H1 (cell line): ENCODE measurements around the gene MMP25. TPM values are rescaled to one million over a fixed set of nuclear protein-coding genes. Genes with fewer than 3 reads are reported as not detected.
A peak's percentile ranks its signal among the peaks of the same experiment; 100 is the strongest.

Source experiments
- CTCF ChIA-PET: fragments of 300-600 bp; sonication (Branson Sonifier 250); formaldehyde crosslinking; loops from one replicate; lab custom pipeline; 2021; ENCODE audit not compliant: partially characterized antibody; lab: Charles Lee
- POLR2A ChIA-PET: fragments of 300-600 bp; sonication (Branson Sonifier 250); formaldehyde crosslinking; loops from one replicate; lab custom pipeline; 2021; ENCODE audit warnings: inconsistent platforms; ENCODE audit not compliant: partially characterized antibody; lab: Charles Lee
- DNase-seq, 2 experiments: peaks; one replicate each; pipeline versions ENCODE4 v3.0.0 to v3.0.0-alpha.2; 2010 to 2022; ENCODE audit warnings: low spot score in 2 of 2, low read depth in 1 of 2, mixed read lengths in 1 of 2
- FAIRE-seq: peaks from 2 replicates; lab custom pipeline; 2011; peaks lifted over from hg19 to GRCh38; lab: Jason Lieb, UNC
- H2AFZ ChIP-seq: 2 replicates; pipeline ENCODE4 v1.8.1; 2012; ENCODE audit warnings: low read length, inconsistent platforms
- H2AK5ac ChIP-seq: 2 replicates; pipeline ENCODE4 v1.6.1; 2013; ENCODE audit warnings: low read depth, low read length
- H2BK120ac ChIP-seq: replicated peaks from 2 replicates; pipeline ENCODE3; 2013; ENCODE audit warnings: low read depth, low read length, inconsistent platforms
- H2BK12ac ChIP-seq: 2 replicates; pipeline ENCODE4 v1.6.1; 2013; ENCODE audit warnings: low read depth, low read length
- H2BK15ac ChIP-seq: 2 replicates; pipeline ENCODE4 v1.6.1; 2013; ENCODE audit warnings: low read length
- H2BK20ac ChIP-seq: 2 replicates; pipeline ENCODE4 v1.6.1; 2013; ENCODE audit warnings: low read length
- H2BK5ac ChIP-seq: 2 replicates; pipeline ENCODE4 v1.6.1; 2013; ENCODE audit warnings: low read depth, low read length
- H3K14ac ChIP-seq: 2 replicates; pipeline ENCODE4 v1.6.1; 2013; ENCODE audit warnings: inconsistent platforms; ENCODE audit not compliant: insufficient read length
- H3K18ac ChIP-seq: 2 replicates; pipeline ENCODE4 v1.6.1; 2013; ENCODE audit warnings: low read length; ENCODE audit errors: extremely low read depth
- H3K23ac ChIP-seq: 2 replicates; pipeline ENCODE4 v1.6.1; 2013; ENCODE audit warnings: inconsistent platforms; ENCODE audit not compliant: insufficient read length
- H3K23me2 ChIP-seq: 2 replicates; pipeline ENCODE4 v1.6.1; 2013; ENCODE audit warnings: low read depth, low read length
- H3K27ac ChIP-seq: 2 replicates; pipeline ENCODE4 v1.6.1; 2011; ENCODE audit warnings: low read depth, low read length, inconsistent platforms
- H3K27me3 ChIP-seq, 4 experiments: replicated peaks in 1 of 4; 1 replicate in 1 of 4; 2 replicates in 3 of 4; pipeline versions ENCODE4 v1.6.1 to v1.8.1; 2011 to 2013; ENCODE audit warnings: low read length in 3 of 4, mild to moderate bottlenecking in 3 of 4, inconsistent platforms in 2 of 4, mixed read lengths in 2 of 4, moderate library complexity in 1 of 4; ENCODE audit not compliant: control insufficient read depth in 3 of 4, insufficient read depth in 3 of 4; ENCODE audit errors: extremely low read depth in 1 of 4
- H3K36me3 ChIP-seq, 4 experiments: 2 replicates each; pipeline versions ENCODE4 v1.6.1 to v1.8.1; 2011 to 2013; ENCODE audit warnings: mild to moderate bottlenecking in 4 of 4, low read length in 3 of 4, moderate library complexity in 2 of 4, control low read depth in 1 of 4, inconsistent platforms in 1 of 4; ENCODE audit not compliant: insufficient read depth in 4 of 4, control insufficient read depth in 2 of 4
- H3K4ac ChIP-seq: replicated peaks from 2 replicates; pipeline ENCODE3; 2013; ENCODE audit warnings: low read length, low read depth, mixed read lengths, inconsistent platforms; ENCODE audit not compliant: insufficient read length
- H3K4me1 ChIP-seq, 4 experiments: replicated peaks in 1 of 4; 1 replicate in 1 of 4; 2 replicates in 3 of 4; pipeline versions ENCODE4 v1.6.1 to v1.8.1; 2011 to 2013; ENCODE audit warnings: low read length in 3 of 4, inconsistent platforms in 2 of 4, mixed read lengths in 1 of 4; ENCODE audit not compliant: insufficient read depth in 4 of 4, control insufficient read depth in 3 of 4
- H3K4me2 ChIP-seq, 2 experiments: 2 replicates each; pipeline versions ENCODE4 v1.6.1 to v1.8.1; 2011 to 2013; ENCODE audit warnings: low read depth in 2 of 2, low read length in 2 of 2, control low read depth in 1 of 2, inconsistent platforms in 1 of 2, mild to moderate bottlenecking in 1 of 2; ENCODE audit not compliant: insufficient read depth in 1 of 2
- H3K4me3 ChIP-seq, 4 experiments: fragments of 200-600, 300-600 bp in 1 of 4; sonication (generic), shearing (Covaris generic), sonication (Bioruptor Twin) in 1 of 4; 2 replicates each; pipeline versions ENCODE4 v1.5.1 to v1.8.1; 2011 to 2016; ENCODE audit warnings: low read length in 4 of 4, low read depth in 3 of 4, control low read depth in 2 of 4, inconsistent platforms in 2 of 4, mild to moderate bottlenecking in 2 of 4, mixed read lengths in 1 of 4, moderate library complexity in 1 of 4; ENCODE audit not compliant: insufficient read depth in 2 of 4; ENCODE audit errors: extremely low read depth in 1 of 4
- H3K56ac ChIP-seq: replicated peaks from 2 replicates; pipeline ENCODE3; 2013; ENCODE audit warnings: low read depth, mild to moderate bottlenecking, mixed read lengths, low read length, inconsistent platforms; ENCODE audit not compliant: insufficient read length
- H3K79me1 ChIP-seq: 2 replicates; pipeline ENCODE4 v1.6.1; 2013; ENCODE audit warnings: low read depth, low read length, control low read depth
- H3K79me2 ChIP-seq, 2 experiments: 2 replicates each; pipeline versions ENCODE4 v1.6.1 to v1.8.1; 2012 to 2013; ENCODE audit warnings: low read length in 2 of 2, mild to moderate bottlenecking in 2 of 2, inconsistent platforms in 1 of 2; ENCODE audit not compliant: insufficient read depth in 2 of 2, control insufficient read depth in 1 of 2
- H3K9ac ChIP-seq, 4 experiments: replicated peaks in 1 of 4; 1 replicate in 1 of 4; 2 replicates in 3 of 4; pipeline versions ENCODE4 v1.6.1 to v1.8.1; 2011 to 2013; ENCODE audit warnings: low read depth in 3 of 4, low read length in 3 of 4, control low read depth in 2 of 4, mild to moderate bottlenecking in 2 of 4, moderate library complexity in 2 of 4, inconsistent platforms in 1 of 4; ENCODE audit errors: extremely low read depth in 1 of 4
- H3K9me3 ChIP-seq, 2 experiments: 2 replicates each; pipeline versions ENCODE4 v1.6.1 to v1.8.1; 2012 to 2013; ENCODE audit warnings: mild to moderate bottlenecking in 2 of 2, moderate library complexity in 2 of 2, control low read depth in 1 of 2, inconsistent platforms in 1 of 2, low read depth in 1 of 2, low read length in 1 of 2, mixed read lengths in 1 of 2; ENCODE audit not compliant: insufficient read depth in 2 of 2
- H4K20me1 ChIP-seq, 2 experiments: replicated peaks in 1 of 2; 2 replicates each; pipeline versions ENCODE3 to v1.8.1; 2011 to 2013; ENCODE audit warnings: inconsistent platforms in 2 of 2, low read length in 2 of 2, mild to moderate bottlenecking in 1 of 2; ENCODE audit not compliant: insufficient read depth in 2 of 2, control insufficient read depth in 1 of 2
- H4K5ac ChIP-seq: 2 replicates; pipeline ENCODE4 v1.6.1; 2013; ENCODE audit warnings: low read length, low read depth, mixed read lengths, inconsistent platforms; ENCODE audit not compliant: insufficient read length
- H4K8ac ChIP-seq: 2 replicates; pipeline ENCODE4 v1.8.0; 2013; ENCODE audit warnings: mild to moderate bottlenecking, moderate library complexity, low read length, inconsistent platforms; ENCODE audit not compliant: insufficient read depth; ENCODE audit errors: extremely low read depth
- H4K91ac ChIP-seq: replicated peaks from 2 replicates; pipeline ENCODE3; 2013; ENCODE audit warnings: low read length, mixed read lengths, inconsistent platforms; ENCODE audit not compliant: insufficient read length
- BACH1 ChIP-seq: IDR thresholded peaks from 2 replicates; pipeline ENCODE4 v1.6.1; 2012; ENCODE audit warnings: low read length, improper control_type of control experiment
- CBX5 ChIP-seq: fragments of 300-800, 300-1000 bp; sonication (generic); IDR thresholded peaks from 2 replicates; pipeline ENCODE4 v1.7.1; 2016; ENCODE audit warnings: antibody characterized with exemption, low read length, low read depth
- CTBP2 ChIP-seq: IDR thresholded peaks from 2 replicates; pipeline ENCODE4 v1.7.0; 2011; ENCODE audit warnings: borderline replicate concordance, mild to moderate bottlenecking, moderate library complexity, mixed read lengths, low read length; ENCODE audit not compliant: insufficient read depth, insufficient read length
- FOSL1 ChIP-seq: IDR thresholded peaks from 2 replicates; pipeline ENCODE4 v1.6.1; 2011; ENCODE audit warnings: mild to moderate bottlenecking, low read depth, low read length, moderate library complexity; ENCODE audit not compliant: insufficient read depth
- JUND ChIP-seq: IDR thresholded peaks from 2 replicates; pipeline ENCODE4 v1.6.1; 2011; ENCODE audit warnings: mild to moderate bottlenecking, improper control_type of control experiment, low read length
- MAX ChIP-seq: IDR thresholded peaks from 2 replicates; pipeline ENCODE4 v1.6.1; 2012; ENCODE audit warnings: inconsistent platforms
- RFX5 ChIP-seq: IDR thresholded peaks from 2 replicates; pipeline ENCODE4 v1.6.1; 2011; ENCODE audit warnings: low read depth, low read length, improper control_type of control experiment, borderline replicate concordance
- RNF2 ChIP-seq: fragments of 200-900, 300-1000 bp; sonication (generic); IDR thresholded peaks from 2 replicates; pipeline ENCODE4 v1.7.1; 2016; ENCODE audit warnings: borderline replicate concordance, low read depth, mild to moderate bottlenecking, antibody characterized with exemption, low read length; ENCODE audit not compliant: poor library complexity, severe bottlenecking; ENCODE audit errors: missing control alignments
- YY1 ChIP-seq: IDR thresholded peaks from 2 replicates; pipeline ENCODE4 v1.6.1; 2011; ENCODE audit warnings: low read depth, mild to moderate bottlenecking, low read length
- ZNF274 ChIP-seq: IDR thresholded peaks from 2 replicates; pipeline ENCODE4 v1.7.0; 2012; ENCODE audit warnings: low read length, borderline replicate concordance; ENCODE audit errors: extremely low read depth
- WGBS, 2 experiments: shearing (Covaris generic) in 1 of 2; methylation state at CpG; one replicate each; pipeline versions ENCODE4 v1.1.6 to v1.1.7; 2013 to 2015; ENCODE audit warnings: low lambda C conversion rate in 2 of 2, mixed read lengths in 2 of 2, inconsistent platforms in 1 of 2, low coverage in 1 of 2, missing lambda C conversion rate in 1 of 2; ENCODE audit not compliant: insufficient replicate concordance in 2 of 2, insufficient coverage in 1 of 2, insufficient read length in 1 of 2; ENCODE audit errors: extremely low coverage in 1 of 2, missing lambda C conversion rate in 1 of 2; 5-methylcytosine and 5-hydroxymethylcytosine counted together
- polyA plus RNA-seq, 7 experiments: library from polyadenylated mRNA; depleted of rRNA in 3 of 7; stranded (reverse) in 5 of 7; unstranded in 2 of 7; fragments of >200 nt in 5 of 7; fragments of 200-250 nt in 2 of 7; gene quantifications; 1 replicate in 5 of 7; 2 replicates in 1 of 7; 4 replicates in 1 of 7; pipeline versions ENCODE4 v1.2.1 to v1.2.3, GENCODE V29; 2011 to 2013; ENCODE audit warnings: missing spikeins in 2 of 7, mixed read lengths in 2 of 7
- total RNA-seq: library from RNA; stranded (reverse); fragmentation: NEBNext Ultra II Directional; extraction: Animal tissue kit (Norgen Biotek cat#: 25700); gene quantifications from 2 replicates; pipeline ENCODE4 v1.2.1, GENCODE V29; 2021
- TF ChIP-seq, protein P1 (sequence below): IDR thresholded peaks from 2 replicates; pipeline ENCODE4 v1.6.1; 2012; ENCODE audit warnings: low read length, inconsistent platforms

The MMP25 gene
- total and polyA plus RNA-seq, 2 of the 8 experiments (the other 6 are each of a cell fraction or from before 2014, with no cell fraction given) = 7.7 to 26.7 TPM

- Histone ChIP-seq H2BK20ac (no peak overlapping the region), H2BK15ac (no peak overlapping the region), H2BK5ac (no peak overlapping the region), H3K4me2 (no peak overlapping the region), H3K9me3 (no peaks in the 10 kb centered on the region), H3K4me1 (peaks cover 0 to 4% (median 1%) of the 10 kb centered on the region in 4 experiments; a peak in 2 of 7 replicates), H3K18ac (no peak overlapping the region), H3K27ac (no peak overlapping the region), H3K23ac (no peak overlapping the region), H3K36me3 (no peaks in the 10 kb centered on the region), H3K14ac (no peak overlapping the region), H3K9ac (no peak overlapping the region), H2AFZ (no peak overlapping the region), H3K4ac (no peak overlapping the region), H3K56ac (no peak overlapping the region), H2AK5ac (0 out of 2 replicates have a peak overlapping the region, but pooled peaks have one; percentile 39), H4K5ac (no peak overlapping the region), H4K91ac (no peak overlapping the region), H3K27me3 (no peaks in the 10 kb centered on the region; a peak in 1 of 7 replicates), H3K79me2 (no peaks in the 10 kb centered on the region), H4K8ac (no peak overlapping the region), H3K23me2 (no peaks in the 10 kb centered on the region), H2BK120ac (no peak overlapping the region), H4K20me1 (peaks cover 0 to under 1% of the 10 kb centered on the region in 2 experiments), H3K79me1 (no peaks in the 10 kb centered on the region), H2BK12ac (no peak overlapping the region), H3K4me3 (no peak overlapping the region)
- ChIA-PET CTCF (interaction anchor here (1.2 to 2.7 kb wide), 2 partner anchors 12 to 38 kb away, joined by 4 to 13 read pairs; no protein-coding TSS in a partner anchor), POLR2A (interaction anchor here (0.8 to 3.8 kb wide), 5 partner anchors 9 to 29 kb away, joined by 3 to 31 read pairs (median 5); partner anchors contain the start of gene ZSCAN10)
- DNase-seq (no peak), FAIRE-seq (no peak)
- 81% methylated on average over 4 of the region's 4 CpGs; no CpG with 5 or more reads in 1 of the 2 experiments for whole genome bisulfite sequencing, 2 experiments
- no peak for TF ChIP-seq YY1
- no peak for TF ChIP-seq BACH1
- TF ChIP-seq RNF2 = no peak
- TF ChIP-seq, protein P1, sequence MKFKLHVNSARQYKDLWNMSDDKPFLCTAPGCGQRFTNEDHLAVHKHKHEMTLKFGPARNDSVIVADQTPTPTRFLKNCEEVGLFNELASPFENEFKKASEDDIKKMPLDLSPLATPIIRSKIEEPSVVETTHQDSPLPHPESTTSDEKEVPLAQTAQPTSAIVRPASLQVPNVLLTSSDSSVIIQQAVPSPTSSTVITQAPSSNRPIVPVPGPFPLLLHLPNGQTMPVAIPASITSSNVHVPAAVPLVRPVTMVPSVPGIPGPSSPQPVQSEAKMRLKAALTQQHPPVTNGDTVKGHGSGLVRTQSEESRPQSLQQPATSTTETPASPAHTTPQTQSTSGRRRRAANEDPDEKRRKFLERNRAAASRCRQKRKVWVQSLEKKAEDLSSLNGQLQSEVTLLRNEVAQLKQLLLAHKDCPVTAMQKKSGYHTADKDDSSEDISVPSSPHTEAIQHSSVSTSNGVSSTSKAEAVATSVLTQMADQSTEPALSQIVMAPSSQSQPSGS = no peak
- no peak for TF ChIP-seq MAX
- TF ChIP-seq JUND = no peak
- no peak for TF ChIP-seq RFX5
- TF ChIP-seq CTBP2 = no peak
- TF ChIP-seq ZNF274 = no peak
- no peak for TF ChIP-seq CBX5
- no peak for TF ChIP-seq FOSL1
Measured at GRCh38 chr16:3068487-3068886, 22.1 kb downstream of the MMP25 start.
